Kidney epithelial cell (primary cell): Measurements from ENCODE around the gene OMA1. TPM values are rescaled to one million over a fixed set of nuclear protein-coding genes. Genes with fewer than 3 reads are reported as not detected.

Experiments used
- DNase-seq: peaks from one replicate; pipeline ENCODE4 v3.0.0-alpha.2; 2010; ENCODE audit warnings: low read depth
- H3K27me3 ChIP-seq: 2 replicates; pipeline ENCODE4 v1.6.0; 2011; ENCODE audit warnings: low read length; ENCODE audit not compliant: control insufficient read depth, insufficient read depth
- H3K36me3 ChIP-seq: 2 replicates; pipeline ENCODE4 v1.5.1; 2011; ENCODE audit warnings: low read length; ENCODE audit not compliant: control insufficient read depth, insufficient read depth
- H3K4me3 ChIP-seq: 2 replicates; pipeline ENCODE4 v1.5.1; 2011; ENCODE audit warnings: low read depth, mild to moderate bottlenecking, control low read depth, low read length
- CTCF ChIP-seq: IDR thresholded peaks from 2 replicates; pipeline ENCODE4 v1.5.1; 2011; ENCODE audit warnings: mild to moderate bottlenecking, moderate library complexity, low read length, control low read depth, inconsistent platforms; ENCODE audit not compliant: insufficient read depth, poor library complexity, severe bottlenecking
- total RNA-seq: library from RNA; depleted of rRNA; stranded (reverse); fragments of >200 nt; gene quantifications from 2 replicates; pipeline ENCODE4 v1.2.3, GENCODE V29; 2015

Gene OMA1
- total RNA-seq: 10.1 and 10.2 TPM in 2 replicates

- H3K27me3 ChIP-seq: no peaks in the 10 kb centered on the region
- peak; percentile 97 for TF ChIP-seq CTCF
- peak; percentile 88 for DNase-seq
- no peaks in the 10 kb centered on the region for H3K36me3 ChIP-seq
- peak within 1 kb of the TSS; percentile 63 for H3K4me3 ChIP-seq
These were observed at the start of gene OMA1 for GRCh38 chr1:58546520-58547308. Gene OMA1 (minus strand): TSS chr1:58546726. CDS start chr1:58539294, 7,432 bp downstream.

- Histone ChIP-seq H3K27me3 (no peaks in the 10 kb centered on the region), H3K4me3 (no peak overlapping the region), H3K36me3 (no peaks in the 10 kb centered on the region)
- TF ChIP-seq CTCF: no peak
- no peak for DNase-seq
These were observed 48.0 kb upstream of the OMA1 start for GRCh38 chr1:58594546-58594945.

- Histone ChIP-seq H3K36me3 (no peaks in the 10 kb centered on the region), H3K4me3 (no peak overlapping the region), H3K27me3 (no peaks in the 10 kb centered on the region)
- peak; percentile 89 for DNase-seq
- TF ChIP-seq CTCF: no peak
These were observed 46.1 kb upstream of the OMA1 start for GRCh38 chr1:58592522-58593134.

- Histone ChIP-seq H3K27me3 (no peaks in the 10 kb centered on the region), H3K36me3 (no peaks in the 10 kb centered on the region), H3K4me3 (no peak overlapping the region)
- no peak for DNase-seq
- TF ChIP-seq CTCF: no peak
These were observed 45.3 kb upstream of the OMA1 start for GRCh38 chr1:58591806-58592205.

GRCh38 chr1:58590019-58590418 is 43.5 kb upstream of the OMA1 start:
- no peak for TF ChIP-seq CTCF
- Histone ChIP-seq H3K36me3 (no peaks in the 10 kb centered on the region), H3K4me3 (no peak overlapping the region), H3K27me3 (no peaks in the 10 kb centered on the region)
- no peak for DNase-seq

GRCh38 chr1:58588396-58588795 is 41.9 kb upstream of the OMA1 start:
- Histone ChIP-seq H3K27me3 (no peaks in the 10 kb centered on the region), H3K36me3 (no peaks in the 10 kb centered on the region), H3K4me3 (no peak overlapping the region)
- DNase-seq: no peak
- no peak for TF ChIP-seq CTCF
